Naive B cell (primary cell): ENCODE measurements around the gene IRF2BP1. TPM values are rescaled to one million over a fixed set of nuclear protein-coding genes. Genes with fewer than 3 reads are reported as not detected.
"Not testable (repeated sequence)": the region's sequence is repeated elsewhere in the genome, so short reads cannot be mapped to it uniquely, and the experiment has no call there.

Experiments used
- ATAC-seq, 2 donors: fragments of 150-1000 bp; cut with Tn5 transposase; 2 replicates each; pipeline ENCODE4 v1.10.0; 2021; ENCODE audit warnings: low read depth in 2 of 2, mild to moderate bottlenecking in 2 of 2, moderate library complexity in 2 of 2
- DNase-seq: peaks from one replicate; pipeline ENCODE4 v3.0.0; 2022
- H3K27ac Mint-ChIP-seq, 6 donors: one replicate each; pipeline ENCODE4 v1.8.0; 2020 to 2022; ENCODE audit warnings: mild to moderate bottlenecking in 6 of 6, mixed read lengths in 6 of 6, moderate library complexity in 5 of 6, inconsistent platforms in 2 of 6
- H3K27me3 Mint-ChIP-seq, 3 donors: one replicate each; pipeline ENCODE4 v1.8.0; 2021 to 2022; ENCODE audit warnings: mixed read lengths in 3 of 3, mild to moderate bottlenecking in 1 of 3
- H3K36me3 Mint-ChIP-seq, 2 donors: one replicate each; pipeline ENCODE4 v1.8.0; 2020 to 2022; ENCODE audit warnings: mixed read lengths in 2 of 2, inconsistent platforms in 1 of 2, mild to moderate bottlenecking in 1 of 2
- H3K4me1 Mint-ChIP-seq, 3 donors: one replicate each; pipeline ENCODE4 v1.8.0; 2020 to 2022; ENCODE audit warnings: mixed read lengths in 3 of 3, inconsistent platforms in 1 of 3, mild to moderate bottlenecking in 1 of 3, moderate library complexity in 1 of 3
- H3K4me3 Mint-ChIP-seq, 8 donors: one replicate each; pipeline ENCODE4 v1.8.0; 2020 to 2022; ENCODE audit warnings: mild to moderate bottlenecking in 8 of 8, mixed read lengths in 8 of 8, moderate library complexity in 8 of 8, inconsistent platforms in 2 of 8
- H3K9me3 Mint-ChIP-seq, 7 donors: one replicate each; pipeline ENCODE4 v1.8.0; 2020 to 2022; ENCODE audit warnings: mixed read lengths in 7 of 7, mild to moderate bottlenecking in 5 of 7, inconsistent platforms in 2 of 7, moderate library complexity in 1 of 7
- polyA plus RNA-seq, 6 donors: library from polyadenylated mRNA; unstranded; fragments of 300-500 nt; fragmentation: Illumina TruSeq; gene quantifications; one replicate each; pipeline ENCODE4 v1.2.3, GENCODE V29; 2021; ENCODE audit warnings: low read depth in 6 of 6

IRF2BP1 gene
- polyA plus RNA-seq, 6 donors from 2014 or later, result 3.1 to 10.1 (median 5.9) TPM

DNA sequence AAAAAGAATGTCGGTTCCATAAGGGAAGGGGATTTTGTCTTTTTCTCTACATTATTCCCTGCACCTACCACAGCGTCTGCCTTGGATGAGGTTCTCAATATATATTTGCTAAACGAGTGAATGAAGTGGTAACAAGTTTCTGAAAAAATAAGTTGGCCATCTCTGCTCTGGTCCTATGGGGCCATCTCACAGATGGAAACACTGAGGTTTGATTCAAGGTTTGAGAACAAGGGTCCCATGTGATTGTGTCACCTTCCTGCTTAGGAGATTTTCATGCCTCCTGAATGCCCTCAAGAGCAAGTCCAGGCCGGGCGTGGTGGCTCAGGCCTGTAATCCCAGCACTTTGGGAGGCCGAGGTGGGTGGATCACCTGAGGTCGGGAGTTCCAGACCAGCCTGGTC lies 13.3 kb upstream of the IRF2BP1 start:
- ATAC-seq (no peak), DNase-seq (no peak)
- peak overlapping the region in 2 of 8 donors; percentile 44 to 57 for H3K4me3 Mint-ChIP-seq
- H3K27ac Mint-ChIP-seq, result peak overlapping the region in 1 of 6 donors; percentile 33
- no peaks in the 10 kb centered on the region for H3K9me3 Mint-ChIP-seq
- H3K27me3 Mint-ChIP-seq, result peaks cover 0 to 7% (median 0%) of the 10 kb centered on the region in 3 donors
- peaks cover 5 to 8% of the 10 kb centered on the region in 2 donors for H3K36me3 Mint-ChIP-seq
- H3K4me1 Mint-ChIP-seq, result peaks cover 25 to 50% (median 33%) of the 10 kb centered on the region in 3 donors

DNA sequence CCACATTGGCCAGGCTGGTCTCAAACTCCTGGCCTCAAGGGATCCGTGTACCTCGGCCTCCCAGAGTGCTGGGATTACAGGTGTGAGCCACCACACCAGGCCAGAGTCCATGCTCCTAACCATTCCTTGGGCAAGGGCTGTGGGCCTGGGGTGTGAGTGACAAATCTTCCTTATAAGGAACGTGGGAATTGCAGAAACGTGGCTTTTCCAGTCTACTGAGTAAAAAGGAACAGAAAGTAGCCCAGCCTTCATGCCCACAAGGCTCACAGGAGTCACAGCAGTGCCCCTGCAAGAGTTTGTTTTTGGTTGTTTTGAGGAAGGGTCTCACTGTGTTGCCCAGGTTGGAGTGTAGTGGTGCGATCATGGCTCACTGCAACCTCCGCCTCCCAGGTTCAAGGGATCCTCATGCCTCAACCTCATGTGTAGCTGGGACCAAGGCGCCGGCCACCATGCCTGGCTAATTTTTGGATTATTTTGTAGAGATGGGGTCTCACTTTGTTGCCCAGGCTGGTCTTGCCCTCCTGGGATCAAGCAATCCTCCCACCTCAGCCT lies 11.4 kb upstream of the IRF2BP1 start:
- ATAC-seq, result peak; percentile 22 to 43
- no peak overlapping the region for H3K27ac Mint-ChIP-seq
- H3K4me1 Mint-ChIP-seq, result peaks cover 29 to 45% (median 38%) of the 10 kb centered on the region in 3 donors
- H3K36me3 Mint-ChIP-seq, result peaks cover 5 to 8% of the 10 kb centered on the region in 2 donors
- peak overlapping the region in 3 of 8 donors; percentile 5 to 68 (median 59) for H3K4me3 Mint-ChIP-seq
- no peaks in the 10 kb centered on the region for H3K9me3 Mint-ChIP-seq
- no peak for DNase-seq
- H3K27me3 Mint-ChIP-seq, result no peaks in the 10 kb centered on the region

DNA sequence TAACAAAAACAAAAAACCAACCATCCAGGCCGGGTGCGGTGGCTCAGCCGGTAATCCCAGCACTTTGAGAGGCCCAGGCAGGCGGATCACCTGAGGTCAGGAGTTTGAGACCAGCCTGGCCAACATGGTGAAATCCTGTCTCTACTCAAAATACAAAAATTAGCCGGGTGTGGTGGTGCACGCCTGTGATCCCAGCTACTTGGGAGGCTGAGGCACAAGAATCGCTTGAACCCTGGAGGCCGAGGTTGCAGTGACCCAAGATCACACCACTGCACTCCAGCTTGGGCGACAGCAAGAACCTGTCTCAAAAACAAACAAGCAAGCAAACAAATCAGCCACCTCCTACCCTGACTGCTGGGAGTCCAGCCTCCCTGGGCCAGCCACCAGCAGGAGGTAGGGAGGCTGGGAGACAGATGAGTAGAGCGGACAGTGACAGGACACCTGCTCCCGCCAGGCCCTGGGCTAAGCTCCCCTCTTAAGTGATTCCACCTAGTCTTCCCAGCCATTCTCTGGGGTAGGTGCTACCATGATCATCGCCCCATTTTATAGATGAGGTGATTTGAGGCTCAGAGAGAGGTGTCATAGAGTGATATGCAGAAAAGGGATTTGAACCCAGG lies 10.2 kb upstream of the IRF2BP1 start:
- not testable (repeated sequence) for H3K36me3 Mint-ChIP-seq, H3K4me3 Mint-ChIP-seq, DNase-seq, H3K27me3 Mint-ChIP-seq, ATAC-seq, H3K27ac Mint-ChIP-seq, H3K9me3 Mint-ChIP-seq
- peaks cover 24 to 42% (median 31%) of the 10 kb centered on the region in 3 donors for H3K4me1 Mint-ChIP-seq

DNA sequence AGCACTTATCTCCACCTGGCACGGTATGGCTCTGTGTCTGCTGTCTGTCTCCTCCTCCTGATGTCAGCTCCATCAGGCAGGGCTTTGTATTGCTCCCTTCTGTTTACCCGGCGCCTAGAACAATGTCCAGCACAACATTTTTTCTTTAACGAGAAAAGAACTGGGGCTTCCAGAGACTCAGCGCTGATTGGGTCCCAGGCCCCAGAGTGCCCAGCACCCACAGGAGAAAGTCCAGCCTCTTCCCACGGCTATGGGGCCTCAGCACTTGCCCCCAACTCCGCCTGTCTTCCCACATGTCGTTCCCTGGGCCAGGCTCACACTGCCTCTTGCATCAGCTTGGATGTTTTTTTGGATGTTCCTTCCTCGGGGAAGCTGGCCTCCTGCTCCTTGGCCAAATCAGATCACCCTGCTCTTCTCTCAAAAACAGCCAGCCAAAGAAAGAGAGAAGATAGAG lies 9.6 kb upstream of the IRF2BP1 start:
- ATAC-seq, result no peak
- Mint-ChIP-seq H3K9me3 (no peaks in the 10 kb centered on the region), H3K4me1 (peaks cover 20 to 40% (median 26%) of the 10 kb centered on the region in 3 donors), H3K27ac (no peak overlapping the region), H3K36me3 (peaks cover 5 to 8% of the 10 kb centered on the region in 2 donors), H3K4me3 (no peak overlapping the region), H3K27me3 (no peaks in the 10 kb centered on the region)
- no peak for DNase-seq

DNA sequence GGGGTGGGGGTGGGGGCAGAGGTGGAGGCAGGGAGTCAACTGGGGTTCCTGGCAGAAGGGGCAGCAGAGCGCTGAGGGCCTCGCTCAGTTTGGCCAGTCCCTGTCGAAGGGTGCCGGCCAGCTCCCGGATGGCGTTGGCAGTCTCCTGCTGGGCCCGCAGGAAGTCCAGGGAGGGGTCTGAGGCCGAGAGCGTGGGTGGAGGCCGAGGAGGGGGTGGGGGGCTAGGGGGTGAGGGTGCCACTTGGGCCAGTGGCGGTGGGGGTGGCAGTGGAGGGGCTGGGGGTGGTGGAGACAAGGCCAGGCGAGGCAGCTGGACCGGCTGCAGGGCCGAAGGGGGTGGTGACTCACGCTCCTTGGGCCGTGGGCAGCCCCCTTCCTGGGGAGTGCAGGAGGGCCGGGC lies 4.9 kb upstream of the IRF2BP1 start:
- Mint-ChIP-seq H3K4me3 (no peak overlapping the region), H3K9me3 (no peaks in the 10 kb centered on the region), H3K4me1 (peaks cover 21 to 29% (median 23%) of the 10 kb centered on the region in 3 donors), H3K27me3 (no peaks in the 10 kb centered on the region), H3K27ac (no peak overlapping the region), H3K36me3 (peaks cover 0 to 8% of the 10 kb centered on the region in 2 donors)
- DNase-seq (no peak), ATAC-seq (no peak)

DNA sequence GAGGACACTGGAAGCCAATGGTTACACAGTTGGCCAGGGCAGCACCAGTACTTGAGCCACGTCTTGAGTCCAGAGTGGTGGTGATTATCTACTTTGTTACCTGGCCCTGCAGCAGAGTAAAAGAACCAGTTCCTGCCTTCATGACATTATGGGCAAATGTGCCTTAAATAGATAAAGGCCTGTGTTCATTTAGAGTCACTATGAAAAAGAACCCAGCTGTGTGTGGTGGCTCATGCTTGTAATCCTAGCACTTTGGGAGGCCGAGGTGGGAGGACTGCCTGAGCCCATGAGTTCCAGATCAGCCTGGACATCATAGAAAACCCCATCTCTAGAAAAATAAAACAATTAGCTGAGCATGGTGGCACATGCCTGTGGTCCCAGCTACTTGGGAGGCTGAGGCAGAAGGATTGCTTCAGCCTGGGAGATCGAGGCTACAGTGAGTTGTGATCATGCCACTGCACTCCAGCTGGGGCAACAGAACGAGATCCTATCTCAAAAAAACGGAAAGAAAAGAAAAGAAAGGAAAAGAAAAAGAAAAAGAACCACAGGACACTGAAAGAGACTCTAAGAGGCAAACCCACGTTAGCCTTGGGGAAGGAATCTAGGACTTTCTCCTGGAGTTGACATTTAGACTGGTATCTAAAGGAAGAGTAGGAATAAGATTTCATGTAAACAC lies 3.4 kb upstream of the IRF2BP1 start:
- H3K9me3 Mint-ChIP-seq, result no peaks in the 10 kb centered on the region
- DNase-seq (no peak), ATAC-seq (no peak)
- no peak overlapping the region for H3K27ac Mint-ChIP-seq
- no peaks in the 10 kb centered on the region for H3K27me3 Mint-ChIP-seq
- H3K36me3 Mint-ChIP-seq, result no peaks in the 10 kb centered on the region
- peaks cover 14 to 24% (median 17%) of the 10 kb centered on the region in 3 donors for H3K4me1 Mint-ChIP-seq
- peak overlapping the region in 2 of 8 donors; percentile 29 to 54 for H3K4me3 Mint-ChIP-seq

DNA sequence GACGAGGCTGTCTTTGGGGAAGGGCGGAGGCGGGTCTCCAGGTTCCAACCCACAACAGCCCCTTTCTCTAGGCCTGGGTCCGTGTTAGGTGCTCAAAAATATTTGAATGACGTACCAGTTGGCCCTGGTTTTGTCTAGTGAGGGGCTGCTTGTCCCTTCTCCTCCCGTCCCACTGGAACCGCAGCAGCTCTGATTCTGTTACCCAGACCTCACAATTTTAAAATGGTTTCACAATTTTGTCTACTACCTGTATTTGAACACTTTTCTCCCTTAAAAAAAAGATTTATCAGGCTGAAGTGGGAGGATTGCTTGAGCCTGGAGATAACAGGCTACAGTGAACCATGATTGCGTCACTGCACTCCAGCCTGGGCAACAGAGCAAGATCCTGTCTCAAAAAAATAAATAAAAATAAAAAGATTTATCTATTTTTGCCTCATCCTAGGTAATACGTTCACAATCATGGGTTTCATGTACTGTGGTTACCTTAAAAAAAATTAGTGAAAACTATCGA lies 1.3 kb upstream of the IRF2BP1 start:
- Mint-ChIP-seq H3K27ac (peak overlapping the region; percentile 91 to 97 (median 97)), H3K36me3 (peaks cover 0 to 7% of the 10 kb centered on the region in 2 donors), H3K4me3 (peak overlapping the region in 7 of 8 donors; percentile 95 to 99 (median 97)), H3K4me1 (peaks cover 17 to 28% (median 22%) of the 10 kb centered on the region in 3 donors), H3K27me3 (no peaks in the 10 kb centered on the region), H3K9me3 (no peaks in the 10 kb centered on the region)
- DNase-seq (no peak), ATAC-seq (no peak)

DNA sequence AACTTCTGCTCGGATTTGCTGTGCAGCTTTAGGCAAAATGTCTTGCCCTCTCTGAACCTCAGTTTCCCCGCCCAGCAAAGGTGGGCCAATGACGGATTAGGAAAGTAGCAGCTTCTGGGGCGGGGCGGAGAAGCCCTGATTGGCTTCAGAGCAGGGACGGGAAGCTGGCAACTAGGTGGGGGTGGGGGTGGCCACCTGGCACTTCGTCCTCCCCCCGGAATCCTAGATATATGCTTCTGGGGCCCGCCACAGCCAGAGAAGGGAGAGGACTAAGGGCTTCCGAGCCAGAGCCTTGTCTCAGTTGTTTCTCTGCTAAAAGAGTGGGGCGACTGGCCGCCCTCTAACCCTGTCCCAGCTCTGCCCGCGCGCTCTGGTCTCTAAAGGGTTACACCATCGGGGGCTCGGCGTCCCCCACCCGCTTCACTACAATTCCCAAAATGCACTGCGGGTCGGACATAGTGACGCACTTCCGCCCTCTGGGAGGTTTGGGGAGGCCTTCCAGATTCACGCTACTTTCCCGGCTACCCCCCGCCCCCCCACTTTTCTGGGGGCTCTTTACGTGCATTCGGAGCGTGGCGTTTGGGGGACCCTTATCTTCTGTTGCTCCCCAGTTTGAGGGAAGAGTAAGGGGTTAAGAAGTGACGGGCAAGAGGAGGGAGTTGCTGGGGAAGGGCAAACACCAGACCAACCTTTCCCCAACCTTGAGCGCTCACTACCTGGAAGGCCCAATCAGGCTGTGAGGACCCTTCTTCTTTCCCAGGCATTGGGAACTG lies 672 bp upstream of the IRF2BP1 start:
- H3K9me3 Mint-ChIP-seq, result no peaks in the 10 kb centered on the region
- peaks cover 0 to 3% (median 0%) of the 10 kb centered on the region in 3 donors for H3K27me3 Mint-ChIP-seq
- H3K36me3 Mint-ChIP-seq, result peaks cover 0 to 7% of the 10 kb centered on the region in 2 donors
- H3K27ac Mint-ChIP-seq, result peak overlapping the region; percentile 91 to 97 (median 97)
- peak overlapping the region; percentile 95 to 99 (median 96) for H3K4me3 Mint-ChIP-seq
- ATAC-seq (peak; percentile 70), DNase-seq (peak; percentile 89)
- peaks cover 20 to 31% (median 22%) of the 10 kb centered on the region in 3 donors for H3K4me1 Mint-ChIP-seq

DNA sequence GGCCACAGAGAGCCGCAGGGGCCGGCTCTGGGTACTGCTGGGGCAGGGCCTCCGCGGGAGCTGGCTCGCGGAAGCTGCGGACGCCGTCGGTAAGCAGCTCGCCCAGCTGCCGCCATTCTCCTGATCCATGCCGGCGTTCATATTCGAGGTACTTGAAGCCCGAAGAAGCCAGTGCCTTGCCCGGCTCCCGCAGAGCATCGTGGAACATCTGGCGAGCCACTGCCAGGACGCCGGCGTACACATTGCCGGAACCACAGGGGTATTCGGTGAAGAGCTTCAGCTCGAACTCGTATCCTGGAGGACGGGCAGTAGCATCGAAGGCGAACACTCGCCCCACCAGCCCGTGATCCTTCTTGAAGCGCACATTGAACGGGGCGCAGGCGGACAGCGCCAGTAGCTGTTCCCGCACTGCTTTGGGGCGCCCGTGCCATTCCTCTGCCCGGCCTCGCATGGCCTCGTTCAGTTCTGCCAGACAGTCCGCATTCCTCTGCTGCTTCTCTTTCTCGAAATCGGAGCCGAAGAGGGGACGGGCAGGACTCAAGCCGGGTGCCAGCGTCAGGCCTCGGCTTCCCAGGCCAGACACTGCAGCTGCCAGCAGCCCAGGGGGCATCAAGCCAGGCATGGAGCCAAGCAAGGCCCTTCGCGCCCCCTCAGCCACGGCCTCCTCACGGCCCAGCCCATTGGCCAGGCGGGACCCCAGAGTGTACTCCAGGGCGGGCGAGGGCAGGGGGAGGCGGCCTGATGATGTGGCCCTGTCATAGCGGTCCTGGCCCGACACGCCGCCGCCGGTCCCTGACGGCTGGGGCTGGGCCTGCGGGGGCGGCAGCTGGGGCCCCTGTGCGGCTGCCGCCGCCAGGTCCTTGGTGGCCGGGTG lies 1.0 kb downstream of the IRF2BP1 start:
- Mint-ChIP-seq H3K27me3 (peaks cover 0 to 11% (median 3%) of the 10 kb centered on the region in 3 donors), H3K36me3 (peaks cover 0 to 7% of the 10 kb centered on the region in 2 donors), H3K4me3 (peak overlapping the region; percentile 48 to 96 (median 54)), H3K4me1 (peaks cover 18 to 33% (median 22%) of the 10 kb centered on the region in 3 donors), H3K9me3 (no peaks in the 10 kb centered on the region), H3K27ac (peak overlapping the region in 2 of 6 donors; percentile 49 to 60)
- DNase-seq (no peak), ATAC-seq (no peak)

DNA sequence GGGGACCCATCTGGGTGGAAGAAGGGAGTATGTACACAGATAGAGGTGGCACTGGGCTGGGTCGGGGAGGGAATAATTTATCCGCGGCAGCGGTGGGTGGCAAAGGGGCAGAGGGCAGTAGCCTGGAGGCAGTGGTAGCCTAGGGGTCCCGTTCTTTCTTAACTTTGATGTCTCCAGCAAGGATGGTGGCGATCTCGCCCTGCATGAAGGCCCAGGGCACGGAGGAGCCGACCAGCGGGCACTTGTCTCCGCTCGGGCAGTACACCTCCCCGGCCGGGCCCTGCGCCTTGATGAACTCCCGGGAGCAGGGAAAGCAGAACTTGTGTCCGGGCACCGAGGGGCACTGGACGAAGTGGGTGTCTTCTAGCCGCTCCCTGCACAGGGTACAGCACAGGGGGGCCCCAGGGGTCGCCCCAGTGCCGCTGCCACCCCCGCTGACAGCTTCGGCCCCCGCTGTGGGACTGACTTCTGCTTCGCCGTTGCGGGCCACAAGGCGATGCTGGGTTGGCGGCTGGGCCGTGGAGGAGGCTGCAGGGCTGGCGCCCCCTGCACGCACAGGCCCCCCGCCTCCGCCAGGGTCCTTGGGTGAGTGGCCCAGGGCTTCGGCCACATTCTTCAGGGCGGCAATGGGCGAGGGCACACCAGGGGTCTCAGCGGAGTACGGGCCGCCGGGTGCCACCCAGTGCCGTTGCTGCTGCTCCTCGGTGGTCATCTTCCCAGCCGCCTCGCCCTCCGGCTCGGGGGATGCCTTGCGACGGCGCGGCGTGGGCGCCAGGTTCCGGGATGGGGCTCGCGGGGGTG lies 1.9 kb downstream of the IRF2BP1 start:
- peaks cover 0 to 7% of the 10 kb centered on the region in 2 donors for H3K36me3 Mint-ChIP-seq
- H3K4me3 Mint-ChIP-seq, result peak overlapping the region in 7 of 8 donors; percentile 29 to 88 (median 82)
- H3K9me3 Mint-ChIP-seq, result no peaks in the 10 kb centered on the region
- peaks cover 18 to 33% (median 22%) of the 10 kb centered on the region in 3 donors for H3K4me1 Mint-ChIP-seq
- no peak overlapping the region for H3K27ac Mint-ChIP-seq
- ATAC-seq (no peak), DNase-seq (no peak)
- peaks cover under 1 to 15% (median 3%) of the 10 kb centered on the region in 3 donors for H3K27me3 Mint-ChIP-seq

DNA sequence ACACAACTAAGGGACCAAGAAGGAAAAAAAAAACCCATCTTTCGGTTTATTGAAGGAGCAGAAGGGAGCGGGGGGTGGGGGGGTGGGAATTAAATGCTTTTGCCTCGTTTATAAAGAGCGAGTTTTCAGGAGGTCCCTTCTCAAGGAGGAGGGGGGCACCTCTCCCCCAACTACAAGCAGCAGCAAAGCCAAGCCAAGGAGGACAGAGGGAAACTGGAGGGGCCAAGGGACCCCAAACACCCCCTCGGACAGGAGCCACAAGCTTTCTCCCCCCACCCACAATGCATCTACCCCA lies 2.4 kb downstream of the IRF2BP1 start:
- Mint-ChIP-seq H3K4me1 (peaks cover 18 to 33% (median 22%) of the 10 kb centered on the region in 3 donors), H3K27ac (peak overlapping the region in 3 of 6 donors; percentile 33 to 96 (median 85)), H3K36me3 (peaks cover 0 to 7% of the 10 kb centered on the region in 2 donors), H3K27me3 (peaks cover 6 to 21% (median 7%) of the 10 kb centered on the region in 3 donors), H3K4me3 (peak overlapping the region; percentile 70 to 88 (median 84)), H3K9me3 (peaks cover 0 to 2% (median 0%) of the 10 kb centered on the region in 7 donors)
- ATAC-seq (no peak), DNase-seq (no peak)
